Stimulated activated CD8-positive, alpha-beta memory T cell treated with anti-CD3 and anti-CD28 coated beads, Interleukin-7, amount 100 ng/mL, for 48 hours (primary cell): ENCODE results near the gene HS2ST1.

Source experiments
- DNase-seq, 2 donors: peaks; one replicate each; pipeline ENCODE4 v3.0.0-alpha.2; 2020; ENCODE audit warnings: low read depth in 1 of 2; ENCODE audit errors: extremely low read depth in 1 of 2

HS2ST1 gene

GRCh38 chr1:87104945-87105344 is 190.5 kb downstream of the HS2ST1 start:
- no peak for DNase-seq

GRCh38 chr1:87106144-87106543 is 191.7 kb downstream of the HS2ST1 start:
- no peak for DNase-seq

DNA sequence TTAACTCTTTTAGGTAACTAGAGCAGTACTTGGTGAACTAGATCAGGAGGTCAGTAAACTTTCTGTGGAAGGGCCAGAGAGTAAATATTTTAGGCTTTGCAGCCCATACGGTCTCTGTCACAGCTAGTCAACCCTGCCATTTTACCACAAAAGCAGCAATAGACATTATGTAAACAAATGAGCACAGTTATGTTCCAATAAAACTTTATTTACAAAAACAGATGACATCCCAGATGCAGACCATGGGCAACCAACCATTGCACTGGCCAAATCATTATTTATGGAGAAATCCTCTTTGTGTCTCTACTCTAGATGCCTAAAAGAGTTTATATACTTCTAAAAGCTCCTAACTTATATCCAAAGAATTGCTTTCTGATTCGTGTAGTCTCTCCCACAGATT is 192.4 kb downstream of the HS2ST1 start:
- DNase-seq, result no peak

- DNase-seq, result no peak
These were observed 193.8 kb downstream of the HS2ST1 start for GRCh38 chr1:87108228-87108627.

DNA sequence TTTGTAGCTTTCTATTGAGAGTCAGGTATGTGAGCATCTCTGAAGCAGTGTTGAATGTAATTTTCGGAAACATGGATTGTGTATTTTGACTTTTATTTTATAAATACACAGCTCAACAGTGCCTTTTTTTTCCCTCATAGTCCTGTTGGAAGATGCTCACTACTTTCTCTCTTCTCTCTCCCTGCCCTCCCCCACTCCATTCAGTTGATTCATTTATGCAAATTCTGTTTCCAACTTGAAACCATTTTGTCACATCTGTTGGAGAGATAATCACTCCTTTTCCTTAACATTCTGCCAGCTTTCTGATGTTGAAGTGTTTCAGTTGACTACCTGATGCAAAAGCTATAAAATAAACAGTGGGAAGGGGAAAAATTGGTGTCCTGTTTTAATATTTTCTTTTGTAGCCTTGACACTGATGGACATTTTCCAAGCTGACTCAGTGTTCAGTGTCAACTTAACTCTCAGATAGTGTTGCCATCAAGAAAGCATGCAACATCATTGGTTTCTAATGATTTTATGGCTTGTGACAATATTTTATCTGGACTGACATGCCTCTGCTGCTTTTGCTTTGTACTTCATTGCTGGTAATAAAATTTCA is 194.5 kb downstream of the HS2ST1 start:
- DNase-seq, result no peak

DNA sequence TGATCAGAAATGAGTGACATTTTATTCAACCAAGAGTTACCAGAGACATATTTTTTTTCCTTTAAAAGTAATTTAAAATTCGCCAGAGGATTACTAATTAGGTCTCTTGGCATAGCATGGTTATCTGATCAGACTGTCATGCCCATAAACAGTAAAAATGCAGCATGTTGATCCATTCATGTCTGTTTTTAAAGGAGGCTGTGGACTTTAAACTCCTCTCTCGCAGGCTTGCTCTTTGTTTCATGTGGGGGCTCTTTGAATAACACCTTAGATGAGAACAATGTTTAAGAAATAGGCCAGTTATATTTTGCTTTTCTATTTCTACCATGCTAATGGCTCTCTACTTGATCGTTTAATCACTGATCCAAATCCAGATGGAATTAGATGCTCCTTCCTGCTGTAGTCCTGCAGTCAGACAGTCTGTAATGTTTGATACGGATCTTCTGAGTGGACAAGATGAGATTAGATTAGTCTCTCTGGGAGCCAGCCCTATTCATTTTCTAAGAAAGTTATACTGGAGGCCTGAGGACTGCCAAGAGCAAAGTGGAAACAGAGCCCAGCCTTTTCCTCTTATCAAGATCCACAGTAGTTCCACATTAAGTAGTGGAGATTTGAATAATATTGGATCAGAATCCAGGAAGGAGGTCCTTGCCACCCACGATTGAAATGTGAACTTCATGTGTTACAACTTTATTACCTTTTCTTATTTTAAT is 197.4 kb downstream of the HS2ST1 start:
- DNase-seq, result no peak

GRCh38 chr1:87113313-87113712 is 198.9 kb downstream of the HS2ST1 start:
- no peak for DNase-seq

DNA sequence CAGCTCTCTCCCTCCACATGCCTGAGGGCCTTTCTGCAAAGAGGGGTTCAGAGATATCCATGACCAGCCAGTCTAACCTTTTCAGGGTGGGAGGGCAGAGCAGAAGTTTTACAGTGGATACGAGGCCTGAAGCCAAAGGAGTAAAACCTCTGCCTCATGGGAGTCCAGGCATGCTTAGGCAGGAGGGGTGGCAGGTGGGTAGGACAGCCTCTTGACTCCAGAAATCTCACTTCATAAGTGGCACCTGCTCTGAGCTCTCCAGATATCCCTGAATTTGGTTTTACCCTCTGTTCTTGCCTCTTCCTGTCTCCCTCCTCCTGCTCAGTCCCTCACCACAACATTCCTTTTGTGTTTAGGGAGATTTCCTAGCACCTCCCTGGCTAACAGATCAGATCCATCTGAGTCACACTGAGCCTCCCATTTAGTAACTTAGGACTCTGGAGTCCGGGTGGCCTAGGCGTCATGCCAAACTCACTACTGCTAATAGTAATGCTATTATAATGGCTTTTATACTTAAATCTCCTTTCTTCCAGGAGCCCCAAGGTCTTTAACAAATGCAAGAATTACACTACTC is 201.0 kb downstream of the HS2ST1 start:
- no peak for DNase-seq

- DNase-seq, result no peak
These were observed 201.5 kb downstream of the HS2ST1 start for GRCh38 chr1:87115891-87116290.

GRCh38 chr1:87117761-87118368 is 203.4 kb downstream of the HS2ST1 start:
- no peak for DNase-seq

DNA sequence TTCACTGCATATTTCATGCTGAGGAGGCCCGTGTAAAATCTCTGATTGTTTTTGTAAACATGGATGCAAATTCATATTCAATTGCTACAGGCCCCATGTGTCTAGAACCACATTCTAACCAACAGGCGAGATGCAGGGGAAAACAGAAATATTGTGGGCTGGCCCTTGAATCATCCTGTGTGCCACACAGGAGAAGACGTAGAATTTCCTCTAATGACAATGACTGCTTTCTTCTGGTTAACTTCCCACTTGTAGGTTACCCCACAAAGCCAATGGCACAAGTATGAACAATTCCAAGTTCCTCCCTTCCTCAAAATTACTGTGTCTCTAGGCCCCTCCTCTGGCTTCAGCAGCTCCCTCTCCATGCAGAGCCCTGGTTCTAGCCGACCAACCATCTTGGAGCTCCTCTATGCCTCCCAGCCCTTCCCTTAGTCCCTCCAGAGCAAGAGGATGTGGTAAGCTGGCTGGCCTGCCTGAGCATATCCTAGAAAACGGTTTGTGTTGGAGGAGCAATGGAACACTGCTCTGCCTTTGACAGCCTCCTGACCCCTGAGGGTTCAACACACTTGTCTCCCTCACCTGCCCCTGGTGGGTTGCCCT is 205.2 kb downstream of the HS2ST1 start:
- no peak for DNase-seq

DNA sequence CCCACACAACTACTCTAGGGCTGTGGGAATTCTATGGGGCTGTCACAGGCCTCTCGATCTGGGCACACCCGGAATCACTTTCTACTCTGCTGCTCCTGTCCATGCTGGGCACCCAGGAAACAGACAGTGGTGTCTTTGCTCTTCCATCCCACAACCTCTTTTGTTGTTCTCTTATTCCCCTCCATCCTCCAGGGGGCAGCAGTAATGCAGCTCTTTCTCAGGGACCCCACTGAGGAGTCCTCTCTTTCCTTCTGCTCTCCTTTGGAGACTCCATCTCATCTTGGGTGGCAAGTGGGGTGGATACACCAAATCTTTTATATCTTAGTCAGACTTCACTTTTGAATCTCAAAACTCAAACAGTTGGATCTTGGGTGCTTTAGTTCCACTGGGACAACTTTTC is 206.3 kb downstream of the HS2ST1 start:
- no peak for DNase-seq

DNA sequence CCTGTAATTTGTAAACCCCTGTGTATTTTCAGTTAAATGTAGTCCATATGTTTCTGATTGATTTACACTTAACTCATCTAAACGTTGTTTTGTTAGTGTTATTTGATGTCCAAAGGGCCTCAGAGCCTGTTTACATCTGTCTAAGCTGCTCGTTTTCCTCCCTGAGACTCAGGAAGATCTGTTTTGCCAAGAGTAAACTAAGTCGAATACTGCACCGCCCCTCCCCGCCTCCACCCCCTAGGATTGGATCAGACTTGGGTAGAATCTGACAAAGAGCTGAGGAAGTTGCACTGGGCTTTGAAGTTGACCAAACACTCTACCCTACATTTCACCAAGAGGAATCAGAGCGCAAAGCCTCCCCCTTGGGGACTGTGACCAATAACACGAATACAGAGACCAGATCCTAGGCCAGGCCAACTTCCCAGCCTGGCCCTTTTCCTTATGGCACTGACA is 207.3 kb downstream of the HS2ST1 start:
- no peak for DNase-seq

GRCh38 chr1:87122243-87122642 is 207.8 kb downstream of the HS2ST1 start:
- DNase-seq, result no peak

GRCh38 chr1:87123610-87124009 is 209.2 kb downstream of the HS2ST1 start:
- no peak for DNase-seq

DNA sequence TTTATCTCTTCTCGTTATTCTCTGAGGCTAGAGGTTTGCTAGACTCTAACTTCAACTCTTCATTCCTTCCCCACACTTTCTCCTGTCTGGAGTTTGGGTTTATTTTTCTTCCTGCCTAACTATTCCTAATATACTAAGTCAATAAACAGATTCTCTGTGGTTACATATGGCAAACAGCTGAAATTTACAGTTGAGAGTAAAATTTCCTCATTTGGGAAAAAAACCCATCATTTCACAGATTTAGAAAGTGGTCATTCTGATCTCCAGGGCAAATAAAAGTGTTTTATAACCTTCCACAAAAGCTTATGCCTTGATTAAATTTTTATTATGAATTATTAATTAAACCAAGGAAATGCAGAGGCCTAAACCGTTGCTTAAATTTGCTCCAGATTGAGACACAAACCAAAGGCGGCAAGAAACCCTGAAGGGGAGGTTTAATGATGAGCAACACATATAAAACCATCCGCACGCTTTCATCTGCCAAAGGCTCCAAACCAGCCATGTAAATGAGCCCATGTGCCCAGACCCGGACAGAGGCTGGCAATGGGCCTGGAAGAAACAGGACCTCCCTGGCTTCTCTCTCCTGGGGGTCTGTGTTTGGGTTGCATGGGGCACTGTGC is 212.6 kb downstream of the HS2ST1 start:
- DNase-seq, result no peak

DNA sequence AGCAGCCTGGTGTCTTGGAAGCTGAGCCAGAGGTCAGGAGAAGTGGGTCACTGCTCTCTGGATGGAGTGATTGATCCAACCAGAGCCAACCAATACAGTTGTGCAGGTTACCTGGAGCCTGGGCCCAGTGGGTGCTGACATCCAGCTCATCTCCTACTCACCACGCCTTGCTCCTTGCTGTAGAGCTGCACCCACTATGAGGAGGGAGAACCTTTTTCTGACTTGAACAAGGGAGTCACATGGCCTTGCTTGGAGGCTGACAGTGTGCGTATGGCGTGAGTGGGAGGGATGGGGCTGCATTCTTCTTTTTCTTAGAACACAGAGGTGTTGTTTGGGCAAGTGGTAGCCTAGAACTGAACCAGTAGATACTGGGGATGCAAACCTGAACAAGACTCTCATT is 213.1 kb downstream of the HS2ST1 start:
- no peak for DNase-seq

- no peak for DNase-seq
These were observed 214.6 kb downstream of the HS2ST1 start for GRCh38 chr1:87129038-87129437.

GRCh38 chr1:87129606-87130005 is 215.2 kb downstream of the HS2ST1 start:
- DNase-seq, result no peak

DNA sequence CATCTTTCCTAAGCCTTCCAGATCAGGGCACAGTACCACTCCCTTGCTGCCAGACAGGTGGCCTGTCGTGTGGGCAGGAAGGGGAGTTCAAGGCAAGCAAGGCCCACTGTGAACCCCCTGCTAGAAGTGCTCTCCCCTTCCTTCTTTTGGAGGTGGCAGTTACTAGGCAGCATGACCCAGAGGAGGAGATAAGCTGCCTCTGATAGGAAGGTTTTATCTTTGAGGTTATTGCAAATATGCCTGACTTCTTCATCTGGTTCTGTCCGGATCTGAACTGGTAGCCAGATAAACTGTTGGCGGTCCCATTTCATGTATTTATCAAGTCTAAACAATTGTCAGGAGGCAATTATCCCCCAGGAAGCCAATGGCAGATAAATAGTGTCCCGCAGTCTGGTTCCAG is 216.0 kb downstream of the HS2ST1 start:
- DNase-seq, result no peak

- DNase-seq, result peak; percentile 52 to 60
These were observed 217.4 kb downstream of the HS2ST1 start for GRCh38 chr1:87131809-87132283.
